ENCODE results near the gene DNAI1.

Gene DNAI1

GRCh38 chr9:34493972-34494535 is 35.4 kb downstream of the DNAI1 start:
- DNase-seq: peak; percentile 63

- no peak for DNase-seq
Observed at GRCh38 chr9:34496149-34496712, 37.6 kb downstream of the DNAI1 start.

- no peak for DNase-seq
Observed at GRCh38 chr9:34498553-34498952, 39.9 kb downstream of the DNAI1 start.

GRCh38 chr9:34499076-34499475 is 40.5 kb downstream of the DNAI1 start:
- DNase-seq: no peak

- peak; percentile 93 for DNase-seq
Observed at GRCh38 chr9:34500623-34501267, 42.1 kb downstream of the DNAI1 start.

- DNase-seq: no peak
Observed at GRCh38 chr9:34501372-34501771, 42.8 kb downstream of the DNAI1 start.

GRCh38 chr9:34501889-34502425 is 43.4 kb downstream of the DNAI1 start:
- no peak for DNase-seq

GRCh38 chr9:34502471-34502870 is 43.9 kb downstream of the DNAI1 start:
- no peak for DNase-seq

- DNase-seq: no peak
Observed at GRCh38 chr9:34502891-34503290, 44.3 kb downstream of the DNAI1 start.

GRCh38 chr9:34503406-34503805 is 44.8 kb downstream of the DNAI1 start:
- DNase-seq: no peak

GRCh38 chr9:34505370-34506120 is 46.9 kb downstream of the DNAI1 start:
- no peak for DNase-seq

- peak; percentile 37 for DNase-seq
Observed at GRCh38 chr9:34506623-34507022, 48.0 kb downstream of the DNAI1 start.

GRCh38 chr9:34507556-34507955 is 49.0 kb downstream of the DNAI1 start:
- peak; percentile 40 for DNase-seq

GRCh38 chr9:34507966-34508365 is 49.4 kb downstream of the DNAI1 start:
- DNase-seq: peak; percentile 33

GRCh38 chr9:34508463-34508862 is 49.9 kb downstream of the DNAI1 start:
- DNase-seq: peak; percentile 40

GRCh38 chr9:34508951-34509350 is 50.3 kb downstream of the DNAI1 start:
- DNase-seq: peak; percentile 29

GRCh38 chr9:34510497-34511468 is 52.2 kb downstream of the DNAI1 start:
- peak; percentile 34 for DNase-seq

- DNase-seq: no peak
Observed at GRCh38 chr9:34512131-34513078, 53.8 kb downstream of the DNAI1 start.

- DNase-seq: no peak
Observed at GRCh38 chr9:34513567-34514214, 55.1 kb downstream of the DNAI1 start.

GRCh38 chr9:34514401-34514800 is 55.8 kb downstream of the DNAI1 start:
- DNase-seq: no peak

- no peak for DNase-seq
Observed at GRCh38 chr9:34514816-34515215, 56.2 kb downstream of the DNAI1 start.

Data from activated CD8-positive, alpha-beta memory T cell treated with anti-CD3 and anti-CD28 coated beads, Interleukin-2, amount 50 U/mL, for 48 hours (primary cell).